HepG2 (cell line): ENCODE measurements around the gene CDH8. TPM values are rescaled to one million over a fixed set of nuclear protein-coding genes. Genes with fewer than 3 reads are reported as not detected.

ENCODE experiments used
- ATAC-seq: fragments of 200-7000 bp; cut with Tn5 transposase; 3 replicates; pipeline ENCODE4 v1.9.1; 2020; ENCODE audit warnings: mild to moderate bottlenecking, moderate library complexity
- BruUV-seq: library from RNA; stranded (reverse); fragments of 400-500 nt; replicated peaks from 2 replicates; lab custom pipeline; 2021; lab: Mats Ljungman, UMichigan
- CTCF ChIA-PET: fragments of 300-600 bp; formaldehyde crosslinking; extraction: SDS; loops from one replicate; lab custom pipeline; 2021; ENCODE audit warnings: low total read pairs, inconsistent platforms, low intra/inter-chr PET ratio; lab: Yijun Ruan, JAX
- POLR2A ChIA-PET: fragments of 350-600 bp; sonication (Branson Sonifier 250); formaldehyde crosslinking; loops from one replicate; lab custom pipeline; 2020; ENCODE audit warnings: antibody characterized with exemption, inconsistent platforms; lab: Yijun Ruan, JAX
- DNase-seq: peaks from one replicate; pipeline ENCODE4 v3.0.0-alpha.2; 2015; ENCODE audit warnings: low spot score
- FAIRE-seq: peaks from 3 replicates; lab custom pipeline; 2011; peaks lifted over from hg19 to GRCh38; lab: Jason Lieb, UNC
- H2AFZ ChIP-seq: one replicate; pipeline ENCODE4 v1.6.1; 2011; ENCODE audit warnings: low read length, inconsistent platforms
- H3K27ac ChIP-seq: fragments of 300-600 bp; 3 replicates; pipeline ENCODE4 v1.8.0; 2011; ENCODE audit warnings: mixed run types, mild to moderate bottlenecking, mixed read lengths, low read length, inconsistent platforms; ENCODE audit not compliant: insufficient read depth; ENCODE audit errors: extremely low read length
- H3K27me3 ChIP-seq, 2 experiments: fragments of 200-600 bp in 1 of 2; 2 replicates in 1 of 2; 3 replicates in 1 of 2; pipeline versions ENCODE4 v1.6.0 to v1.8.0; 2011; ENCODE audit warnings: low read length in 2 of 2, mild to moderate bottlenecking in 2 of 2, moderate library complexity in 2 of 2, inconsistent platforms in 1 of 2; ENCODE audit not compliant: insufficient read depth in 2 of 2, control insufficient read depth in 1 of 2
- H3K36me3 ChIP-seq, 2 experiments: fragments of 200-600 bp in 1 of 2; replicated peaks in 1 of 2; 2 replicates in 1 of 2; 3 replicates in 1 of 2; pipeline versions ENCODE4 v1.5.1 to v1.8.0; 2011; ENCODE audit warnings: low read length in 2 of 2, inconsistent platforms in 1 of 2; ENCODE audit not compliant: insufficient read depth in 2 of 2, control insufficient read depth in 1 of 2
- H3K4me1 ChIP-seq: 2 replicates; pipeline ENCODE4 v1.5.1; 2012; ENCODE audit warnings: low read length, inconsistent platforms; ENCODE audit not compliant: insufficient read depth
- H3K4me2 ChIP-seq: 2 replicates; pipeline ENCODE4 v1.6.0; 2011; ENCODE audit warnings: low read depth, low read length, inconsistent platforms
- H3K4me3 ChIP-seq, 3 experiments: fragments of 200-600 bp in 1 of 3; sonication (generic), shearing (Covaris generic) in 1 of 3; replicated peaks in 1 of 3; 2 replicates each; pipeline ENCODE4 v1.5.1; 2011 to 2016; ENCODE audit warnings: low read length in 3 of 3, inconsistent platforms in 2 of 3, low read depth in 2 of 3, mild to moderate bottlenecking in 2 of 3, control low read depth in 1 of 3, mixed read lengths in 1 of 3; ENCODE audit not compliant: insufficient read depth in 1 of 3
- H3K79me2 ChIP-seq: one replicate; pipeline ENCODE4 v1.6.1; 2011; ENCODE audit warnings: low read length, inconsistent platforms; ENCODE audit not compliant: insufficient read depth
- H3K9ac ChIP-seq: 2 replicates; pipeline ENCODE4 v1.6.0; 2011; ENCODE audit warnings: mild to moderate bottlenecking, low read depth, low read length, inconsistent platforms; ENCODE audit not compliant: insufficient read depth
- H3K9me3 ChIP-seq: 2 replicates; pipeline ENCODE4 v1.5.1; 2012; ENCODE audit warnings: mild to moderate bottlenecking, low read length
- H4K20me1 ChIP-seq: 2 replicates; pipeline ENCODE4 v1.6.0; 2011; ENCODE audit warnings: inconsistent platforms, mild to moderate bottlenecking, low read length, moderate library complexity; ENCODE audit not compliant: insufficient read depth
- CEBPG ChIP-seq: IDR thresholded peaks from 2 replicates; pipeline ENCODE4 v1.6.1; 2016
- ISX ChIP-seq: sonication (generic); formaldehyde crosslinking; conservative IDR thresholded peaks from 2 replicates; pipeline ENCODE4 v1.5.0; 2020; ENCODE audit warnings: missing genetic modification reagents
- KDM1A ChIP-seq: IDR thresholded peaks from 2 replicates; pipeline ENCODE4 v1.6.1; 2016; ENCODE audit warnings: missing compliant biosample characterization
- TBX2 ChIP-seq: sonication (generic); formaldehyde crosslinking; IDR thresholded peaks from 2 replicates; pipeline ENCODE4 v1.5.0; 2020; ENCODE audit warnings: missing genetic modification reagents, mild to moderate bottlenecking, borderline replicate concordance
- YY1 ChIP-seq: IDR thresholded peaks from 2 replicates; pipeline ENCODE4 v1.6.1; 2011; ENCODE audit warnings: low read length, low read depth, moderate library complexity, mild to moderate bottlenecking; ENCODE audit not compliant: insufficient read depth, insufficient replicate concordance
- ZNF34 ChIP-seq: sonication (generic); formaldehyde crosslinking; IDR thresholded peaks from 2 replicates; pipeline ENCODE4 v1.4.0; 2020; ENCODE audit warnings: mild to moderate bottlenecking, missing genetic modification reagents, borderline replicate concordance
- ZNF773 ChIP-seq: sonication (generic); formaldehyde crosslinking; IDR thresholded peaks from 2 replicates; pipeline ENCODE4 v1.4.0; 2020; ENCODE audit warnings: missing genetic modification reagents, borderline replicate concordance
- ZSCAN20 ChIP-seq: sonication (generic); formaldehyde crosslinking; IDR thresholded peaks from 2 replicates; pipeline ENCODE4 v1.4.0; 2020; ENCODE audit warnings: missing genetic modification reagents, mild to moderate bottlenecking, borderline replicate concordance
- WGBS: methylation state at CpG from one replicate; pipeline ENCODE4 v1.1.6; 2017; ENCODE audit warnings: low lambda C conversion rate; 5-methylcytosine and 5-hydroxymethylcytosine counted together
- in situ Hi-C: cut with HindIII; loops from 2 replicates; pipeline ENCODE4 v1.10.0; 2017; ENCODE audit warnings: low pct_unique_long_range_greater_than_20kb; ENCODE audit not compliant: extremely low pct_ligation_motif_present
- intact Hi-C: fragments of 100-400 bp; cut with micrococcal nuclease; formaldehyde crosslinking; loops from one replicate; pipeline ENCODE4 v1.10.0; 2022; ENCODE audit not compliant: unreplicated experiment
- polyA plus RNA-seq, 8 experiments: library from polyadenylated mRNA; depleted of rRNA in 3 of 8; stranded (reverse) in 7 of 8; unstranded in 1 of 8; fragments of >200 nt; fragmentation: Illumina TruSeq in 4 of 8; extraction: Trizol in 4 of 8; gene quantifications; 2 replicates each; pipeline versions ENCODE4 v1.2.1 to v1.2.3, GENCODE V29; 2011 to 2016; ENCODE audit warnings: low read depth in 4 of 8, missing spikeins in 1 of 8, mixed read lengths in 1 of 8; ENCODE audit not compliant: insufficient read depth in 1 of 8
- total RNA-seq, 5 experiments: library from RNA; depleted of rRNA; stranded (reverse); fragments of >200 nt; fragmentation: Illumina TruSeq; extraction: Trizol; gene quantifications; 2 replicates each; pipeline ENCODE4 v1.2.3, GENCODE V29; 2016; ENCODE audit warnings: low read depth in 1 of 5
- TF ChIP-seq, protein P1 (sequence below): sonication (generic); formaldehyde crosslinking; IDR thresholded peaks from 2 replicates; pipeline ENCODE4 v1.8.0; 2022; ENCODE audit warnings: mild to moderate bottlenecking, missing genetic modification reagents, moderate library complexity
- TF ChIP-seq, protein P2 (sequence below): sonication (generic); formaldehyde crosslinking; IDR thresholded peaks from 2 replicates; pipeline ENCODE4 v1.4.0; 2020; ENCODE audit warnings: mild to moderate bottlenecking, missing genetic modification reagents

Gene CDH8
- total and polyA plus RNA-seq, 2 of the 13 experiments (the other 11 are each of a cell fraction or from before 2014, with no cell fraction given), result not detected

DNA sequence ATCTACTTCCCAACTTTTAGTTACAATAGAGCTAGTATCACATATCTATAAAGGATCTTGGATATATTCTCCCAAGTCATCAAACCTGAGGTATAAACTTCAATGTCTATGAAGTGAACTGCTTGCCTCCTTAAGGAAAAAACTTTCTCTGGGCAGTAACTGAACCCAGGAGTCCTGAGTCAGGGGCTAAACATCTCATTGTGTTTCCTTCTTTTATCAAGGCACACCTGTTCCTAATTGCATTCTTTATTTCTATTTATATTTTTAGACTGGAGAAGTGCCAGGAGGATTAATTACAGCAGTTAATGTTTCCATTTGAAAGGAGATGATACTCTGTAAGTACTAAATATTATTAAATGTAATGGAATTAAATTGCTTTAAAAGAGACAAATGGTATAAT is 98.6 kb downstream of the CDH8 start:
- Histone ChIP-seq H3K9me3 (no peaks in the 10 kb centered on the region), H3K79me2 (no peaks in the 10 kb centered on the region), H3K36me3 (no peaks in the 10 kb centered on the region), H2AFZ (no peak overlapping the region), H3K27ac (no peak overlapping the region), H3K4me1 (no peaks in the 10 kb centered on the region), H3K27me3 (no peaks in the 10 kb centered on the region), H3K9ac (no peak overlapping the region), H3K4me2 (no peak overlapping the region), H3K4me3 (no peak overlapping the region), H4K20me1 (no peaks in the 10 kb centered on the region)
- BruUV-seq, result no TSS peak
- CTCF ChIA-PET, result no interaction called here
- in situ Hi-C loops (no loop called here), intact Hi-C loops (loop anchor here (5.0 kb wide), 1 partner anchor 105 kb away; no protein-coding TSS in a partner anchor)
- DNase-seq, result no peak
- no peak for TF ChIP-seq YY1
- TF ChIP-seq ZNF773 (CRISPR knock-in tag), result no peak
- no peak for TF ChIP-seq CEBPG (CRISPR knock-in tag)
- no peak for ATAC-seq
- no peak for FAIRE-seq
- POLR2A ChIA-PET, result no interaction called here

DNA sequence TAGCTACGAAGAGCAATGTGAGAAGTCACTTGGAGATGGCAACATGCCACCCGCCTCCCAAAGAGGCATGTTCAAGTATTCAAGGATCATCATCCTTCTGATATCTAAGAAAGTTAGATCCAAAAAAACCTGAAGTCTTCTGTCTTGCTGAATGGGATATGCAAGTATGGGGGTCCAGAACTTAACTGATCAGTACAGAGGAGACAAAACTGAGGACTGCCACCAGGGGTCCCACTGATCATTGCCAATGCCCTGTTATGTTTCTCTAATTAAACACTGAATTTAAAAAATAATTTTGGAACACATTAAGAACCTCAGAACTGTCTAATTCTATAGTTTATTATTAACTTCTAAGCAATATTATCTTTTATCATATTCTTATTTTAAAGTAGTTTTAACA is 99.7 kb downstream of the CDH8 start:
- no peaks in the 10 kb centered on the region for H4K20me1 ChIP-seq
- ChIA-PET CTCF (interaction anchor here (0.7 kb wide), 1 partner anchor 190 kb away, joined by 3 read pairs; no protein-coding TSS in a partner anchor), POLR2A (no interaction called here)
- no peaks in the 10 kb centered on the region for H3K79me2 ChIP-seq
- H3K4me3 ChIP-seq, result no peak overlapping the region
- no peaks in the 10 kb centered on the region for H3K36me3 ChIP-seq
- no peak overlapping the region for H3K9ac ChIP-seq
- peak; percentile 68 for ATAC-seq
- H3K4me2 ChIP-seq, result no peak overlapping the region
- no peak for DNase-seq
- intact Hi-C loops (loop anchor here (1.0 to 5.0 kb wide), 2 partner anchors 106 to 190 kb away; no protein-coding TSS in a partner anchor), in situ Hi-C loops (no loop called here)
- no peaks in the 10 kb centered on the region for H3K9me3 ChIP-seq
- H3K4me1 ChIP-seq, result no peaks in the 10 kb centered on the region
- H3K27ac ChIP-seq, result no peak overlapping the region
- BruUV-seq, result no TSS peak
- H3K27me3 ChIP-seq, result no peaks in the 10 kb centered on the region
- FAIRE-seq, result no peak
- no peak overlapping the region for H2AFZ ChIP-seq
- WGBS, result 34% methylated on average over 2 of the region's 2 CpGs
- TF ChIP-seq ZNF34 (no peak), KDM1A (no peak), ZSCAN20 (CRISPR knock-in tag) (no peak), ISX (no peak), TBX2 (CRISPR knock-in tag) (no peak)
- TF ChIP-seq, protein P1, sequence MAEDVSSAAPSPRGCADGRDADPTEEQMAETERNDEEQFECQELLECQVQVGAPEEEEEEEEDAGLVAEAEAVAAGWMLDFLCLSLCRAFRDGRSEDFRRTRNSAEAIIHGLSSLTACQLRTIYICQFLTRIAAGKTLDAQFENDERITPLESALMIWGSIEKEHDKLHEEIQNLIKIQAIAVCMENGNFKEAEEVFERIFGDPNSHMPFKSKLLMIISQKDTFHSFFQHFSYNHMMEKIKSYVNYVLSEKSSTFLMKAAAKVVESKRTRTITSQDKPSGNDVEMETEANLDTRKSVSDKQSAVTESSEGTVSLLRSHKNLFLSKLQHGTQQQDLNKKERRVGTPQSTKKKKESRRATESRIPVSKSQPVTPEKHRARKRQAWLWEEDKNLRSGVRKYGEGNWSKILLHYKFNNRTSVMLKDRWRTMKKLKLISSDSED, result no peak
- TF ChIP-seq, protein P2, sequence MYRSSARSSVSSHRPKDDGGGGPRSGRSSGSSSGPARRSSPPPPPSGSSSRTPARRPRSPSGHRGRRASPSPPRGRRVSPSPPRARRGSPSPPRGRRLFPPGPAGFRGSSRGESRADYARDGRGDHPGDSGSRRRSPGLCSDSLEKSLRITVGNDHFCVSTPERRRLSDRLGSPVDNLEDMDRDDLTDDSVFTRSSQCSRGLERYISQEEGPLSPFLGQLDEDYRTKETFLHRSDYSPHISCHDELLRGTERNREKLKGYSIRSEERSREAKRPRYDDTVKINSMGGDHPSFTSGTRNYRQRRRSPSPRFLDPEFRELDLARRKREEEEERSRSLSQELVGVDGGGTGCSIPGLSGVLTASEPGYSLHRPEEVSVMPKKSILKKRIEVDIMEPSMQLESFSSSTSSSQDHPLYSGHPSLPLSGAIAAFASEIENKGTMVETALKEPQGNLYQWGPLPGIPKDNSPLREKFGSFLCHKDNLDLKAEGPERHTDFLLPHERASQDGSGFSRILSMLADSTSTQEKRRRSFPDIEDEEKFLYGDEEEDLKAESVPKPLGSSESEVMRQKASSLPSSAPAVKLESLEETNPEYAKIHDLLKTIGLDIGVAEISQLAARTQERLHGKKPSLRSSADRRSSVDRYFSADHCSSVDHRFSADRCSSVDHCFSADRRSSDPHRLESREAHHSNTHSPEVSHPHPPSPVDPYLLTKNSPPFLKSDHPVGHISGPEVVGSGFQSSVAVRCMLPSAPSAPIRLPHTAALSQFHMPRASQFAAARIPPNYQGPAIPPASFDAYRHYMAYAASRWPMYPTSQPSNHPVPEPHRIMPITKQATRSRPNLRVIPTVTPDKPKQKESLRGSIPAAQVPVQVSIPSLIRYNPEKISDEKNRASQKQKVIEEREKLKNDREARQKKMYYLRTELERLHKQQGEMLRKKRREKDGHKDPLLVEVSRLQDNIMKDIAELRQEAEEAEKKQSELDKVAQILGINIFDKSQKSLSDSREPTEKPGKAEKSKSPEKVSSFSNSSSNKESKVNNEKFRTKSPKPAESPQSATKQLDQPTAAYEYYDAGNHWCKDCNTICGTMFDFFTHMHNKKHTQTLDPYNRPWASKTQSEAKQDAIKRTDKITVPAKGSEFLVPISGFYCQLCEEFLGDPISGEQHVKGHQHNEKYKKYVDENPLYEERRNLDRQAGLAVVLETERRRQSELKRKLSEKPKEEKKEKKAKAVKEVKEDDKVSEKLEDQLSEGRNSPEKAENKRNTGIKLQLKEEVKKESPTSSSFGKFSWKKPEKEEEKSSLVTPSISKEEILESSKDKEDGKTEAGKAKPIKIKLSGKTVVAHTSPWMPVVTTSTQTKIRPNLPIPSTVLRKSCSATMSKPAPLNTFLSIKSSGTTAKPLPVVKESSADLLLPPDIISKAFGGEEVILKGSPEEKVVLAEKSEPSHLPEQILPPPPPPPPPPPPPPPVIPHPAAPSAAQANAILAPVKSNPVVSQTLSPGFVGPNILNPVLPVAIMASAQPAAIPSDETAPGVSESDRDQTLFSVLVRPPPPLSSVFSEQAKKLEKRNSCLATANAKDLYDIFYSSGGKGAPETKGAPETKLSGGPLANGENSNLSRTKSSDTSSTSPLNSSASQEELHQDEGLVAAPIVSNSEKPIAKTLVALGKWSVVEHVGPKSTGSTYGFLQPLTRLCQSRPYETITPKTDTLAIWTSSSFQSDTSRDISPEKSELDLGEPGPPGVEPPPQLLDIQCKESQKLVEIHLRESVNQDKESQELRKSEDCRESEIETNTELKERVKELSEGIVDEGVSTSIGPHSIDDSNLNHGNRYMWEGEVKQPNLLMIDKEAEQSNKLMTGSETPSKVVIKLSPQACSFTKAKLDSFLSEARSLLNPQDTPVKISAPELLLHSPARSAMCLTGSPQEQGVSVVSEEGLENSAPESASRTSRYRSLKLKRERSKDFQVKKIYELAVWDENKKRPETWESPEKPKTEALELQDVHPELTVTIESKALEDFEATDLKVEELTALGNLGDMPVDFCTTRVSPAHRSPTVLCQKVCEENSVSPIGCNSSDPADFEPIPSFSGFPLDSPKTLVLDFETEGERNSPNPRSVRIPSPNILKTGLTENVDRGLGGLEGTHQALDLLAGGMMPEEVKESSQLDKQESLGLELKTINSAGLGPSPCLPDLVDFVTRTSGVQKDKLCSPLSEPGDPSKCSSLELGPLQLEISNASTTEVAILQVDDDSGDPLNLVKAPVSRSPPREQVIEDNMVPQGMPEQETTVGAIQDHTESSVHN, result no peak
